Liver (tissue), 9 donors: Measurements from ENCODE around the gene VCX2. TPM values are rescaled to one million over a fixed set of nuclear protein-coding genes. Genes with fewer than 3 reads are reported as not detected.

Source experiments
- DNase-seq: peaks from one replicate; pipeline ENCODE4 v3.0.0-alpha.2; 2017; ENCODE audit warnings: low spot score
- H3K27ac ChIP-seq, 2 donors: one replicate each; pipeline ENCODE4 v1.7.0; 2013; ENCODE audit warnings: inconsistent platforms in 2 of 2, low read length in 2 of 2, control low read depth in 1 of 2, low read depth in 1 of 2, mild to moderate bottlenecking in 1 of 2
- H3K27me3 ChIP-seq, 4 donors: one replicate each; pipeline versions ENCODE4 v1.6.1 to v1.7.0; 2013; ENCODE audit warnings: low read length in 3 of 4, inconsistent platforms in 1 of 4, mild to moderate bottlenecking in 1 of 4, moderate library complexity in 1 of 4; ENCODE audit not compliant: control insufficient read depth in 4 of 4, insufficient read depth in 4 of 4
- H3K36me3 ChIP-seq, 4 donors: one replicate each; pipeline versions ENCODE4 v1.6.1 to v1.7.0; 2013; ENCODE audit warnings: low read length in 3 of 4, mild to moderate bottlenecking in 3 of 4, low read depth in 1 of 4, moderate library complexity in 1 of 4; ENCODE audit not compliant: control insufficient read depth in 4 of 4, insufficient read depth in 3 of 4
- H3K4me1 ChIP-seq, 4 donors: one replicate each; pipeline versions ENCODE4 v1.6.1 to v1.7.0; 2013; ENCODE audit warnings: low read length in 3 of 4, mild to moderate bottlenecking in 3 of 4, moderate library complexity in 1 of 4; ENCODE audit not compliant: control insufficient read depth in 4 of 4, insufficient read depth in 4 of 4
- H3K4me3 ChIP-seq, 3 donors: one replicate each; pipeline versions ENCODE4 v1.6.1 to v1.7.0; 2013; ENCODE audit warnings: low read length in 3 of 3, control low read depth in 1 of 3, low read depth in 1 of 3, mild to moderate bottlenecking in 1 of 3
- H3K9ac ChIP-seq, 2 donors: one replicate each; pipeline ENCODE4 v1.7.0; 2013; ENCODE audit warnings: low read length in 2 of 2, mild to moderate bottlenecking in 2 of 2, moderate library complexity in 2 of 2, control low read depth in 1 of 2, low read depth in 1 of 2
- H3K9me3 ChIP-seq, 4 donors: one replicate each; pipeline versions ENCODE4 v1.6.1 to v1.7.0; 2013; ENCODE audit warnings: low read length in 3 of 4; ENCODE audit not compliant: control insufficient read depth in 4 of 4
- EGR1 ChIP-seq, 2 donors: IDR thresholded peaks; 2 replicates each; pipeline ENCODE4 v1.6.1; 2016 to 2018; ENCODE audit warnings: antibody characterized with exemption in 2 of 2, low read depth in 2 of 2
- FOXA1 ChIP-seq: IDR thresholded peaks from 2 replicates; pipeline ENCODE4 v1.6.1; 2016; ENCODE audit warnings: antibody characterized with exemption
- FOXA2 ChIP-seq: IDR thresholded peaks from 2 replicates; pipeline ENCODE4 v1.6.1; 2016; ENCODE audit warnings: antibody characterized with exemption
- GABPA ChIP-seq, 2 donors: IDR thresholded peaks in 1 of 2; conservative IDR thresholded peaks in 1 of 2; 2 replicates each; pipeline ENCODE4 v1.6.1; 2016; ENCODE audit warnings: antibody characterized with exemption in 2 of 2, mild to moderate bottlenecking in 1 of 2, moderate library complexity in 1 of 2
- HNF4A ChIP-seq, 2 donors: conservative IDR thresholded peaks; 2 replicates each; pipeline ENCODE4 v1.6.1; 2016; ENCODE audit warnings: antibody characterized with exemption in 2 of 2, mild to moderate bottlenecking in 2 of 2
- HNF4G ChIP-seq: IDR thresholded peaks from 2 replicates; pipeline ENCODE4 v1.6.1; 2016; ENCODE audit warnings: antibody characterized with exemption
- JUND ChIP-seq, 2 donors: IDR thresholded peaks; 2 replicates each; pipeline ENCODE4 v1.6.1; 2016; ENCODE audit warnings: antibody characterized with exemption in 2 of 2
- NR2F2 ChIP-seq: IDR thresholded peaks from 2 replicates; pipeline ENCODE4 v1.6.1; 2016; ENCODE audit warnings: antibody characterized with exemption
- RAD21 ChIP-seq, 2 donors: IDR thresholded peaks; 2 replicates each; pipeline ENCODE4 v1.6.1; 2016; ENCODE audit warnings: antibody characterized with exemption in 2 of 2, mild to moderate bottlenecking in 2 of 2
- SP1 ChIP-seq: IDR thresholded peaks from 2 replicates; pipeline ENCODE4 v1.6.1; 2018; ENCODE audit warnings: antibody characterized with exemption, mild to moderate bottlenecking
- TAF1 ChIP-seq: conservative IDR thresholded peaks from 2 replicates; pipeline ENCODE4 v1.6.1; 2016; ENCODE audit warnings: antibody characterized with exemption, mild to moderate bottlenecking
- YY1 ChIP-seq: IDR thresholded peaks from 2 replicates; pipeline ENCODE4 v1.6.1; 2016; ENCODE audit warnings: antibody characterized with exemption, mild to moderate bottlenecking
- WGBS: extraction: QIAGEN DNeasy Blood & Tissue Kit; methylation state at CpG from one replicate; pipeline ENCODE4 v1.1.7; 2013; 5-methylcytosine and 5-hydroxymethylcytosine counted together
- polyA plus RNA-seq, 2 donors: library from polyadenylated mRNA; stranded (reverse) in 1 of 2; unstranded in 1 of 2; fragments of 200-250 nt in 1 of 2; fragments of >200 nt in 1 of 2; fragmentation: Nextera tagmentation in 1 of 2; extraction: Ambion mirVana in 1 of 2; gene quantifications; one replicate each; pipeline versions ENCODE4 v1.2.1 to v1.2.3, GENCODE V29; 2013 to 2015
- total RNA-seq, 2 donors: library from RNA; depleted of rRNA; stranded (reverse); fragments of >200 nt; gene quantifications; one replicate each; pipeline ENCODE4 v1.2.3, GENCODE V29; 2014
- TF ChIP-seq, protein P1 (sequence below): fragments of 150-350 bp; IDR thresholded peaks from 2 replicates; pipeline ENCODE4 v1.5.1; 2017; ENCODE audit warnings: improper control_type of control experiment, low read depth, low read length; ENCODE audit not compliant: missing input control
- TF ChIP-seq, protein P2 (sequence below): IDR thresholded peaks from 2 replicates; pipeline ENCODE4 v1.6.1; 2016; ENCODE audit warnings: antibody characterized with exemption, mild to moderate bottlenecking
- TF ChIP-seq, protein P3 (sequence below): IDR thresholded peaks from 2 replicates; pipeline ENCODE4 v1.6.1; 2016; ENCODE audit warnings: antibody characterized with exemption
- TF ChIP-seq, protein P4 (sequence below): IDR thresholded peaks from 2 replicates; pipeline ENCODE4 v1.6.1; 2016; ENCODE audit warnings: antibody characterized with exemption
- TF ChIP-seq, protein P5 (sequence below): IDR thresholded peaks from 2 replicates; pipeline ENCODE4 v1.6.1; 2016; ENCODE audit warnings: antibody characterized with exemption
- donor health status: healthy.
- donor health status: healthy.
- donor health status: healthy.
- donor health status: healthy.
- donor health status: healthy.

Gene VCX2
- total and polyA plus RNA-seq, 4 donors, result not detected

DNA sequence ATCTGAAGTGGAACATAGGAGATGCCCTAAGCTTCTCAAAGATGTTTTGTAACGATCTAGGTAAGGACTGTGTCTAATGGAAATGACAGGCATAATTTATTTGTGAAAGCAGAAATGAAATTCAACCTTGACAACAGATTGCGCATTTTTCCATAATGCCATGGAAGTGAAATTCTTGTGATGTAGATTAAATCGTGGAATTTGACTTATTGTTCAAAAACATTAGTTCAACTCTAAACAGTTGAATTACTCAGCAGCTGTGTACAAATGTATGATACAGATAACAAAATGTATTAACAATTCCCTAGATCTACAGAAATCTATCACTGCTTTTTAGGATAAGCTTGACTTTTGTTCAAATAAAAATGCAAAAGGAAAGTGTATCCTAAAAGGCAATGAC is 44.4 kb downstream of the VCX2 start:
- TF ChIP-seq, protein P1, sequence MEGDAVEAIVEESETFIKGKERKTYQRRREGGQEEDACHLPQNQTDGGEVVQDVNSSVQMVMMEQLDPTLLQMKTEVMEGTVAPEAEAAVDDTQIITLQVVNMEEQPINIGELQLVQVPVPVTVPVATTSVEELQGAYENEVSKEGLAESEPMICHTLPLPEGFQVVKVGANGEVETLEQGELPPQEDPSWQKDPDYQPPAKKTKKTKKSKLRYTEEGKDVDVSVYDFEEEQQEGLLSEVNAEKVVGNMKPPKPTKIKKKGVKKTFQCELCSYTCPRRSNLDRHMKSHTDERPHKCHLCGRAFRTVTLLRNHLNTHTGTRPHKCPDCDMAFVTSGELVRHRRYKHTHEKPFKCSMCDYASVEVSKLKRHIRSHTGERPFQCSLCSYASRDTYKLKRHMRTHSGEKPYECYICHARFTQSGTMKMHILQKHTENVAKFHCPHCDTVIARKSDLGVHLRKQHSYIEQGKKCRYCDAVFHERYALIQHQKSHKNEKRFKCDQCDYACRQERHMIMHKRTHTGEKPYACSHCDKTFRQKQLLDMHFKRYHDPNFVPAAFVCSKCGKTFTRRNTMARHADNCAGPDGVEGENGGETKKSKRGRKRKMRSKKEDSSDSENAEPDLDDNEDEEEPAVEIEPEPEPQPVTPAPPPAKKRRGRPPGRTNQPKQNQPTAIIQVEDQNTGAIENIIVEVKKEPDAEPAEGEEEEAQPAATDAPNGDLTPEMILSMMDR, result no peak
- TF ChIP-seq RAD21 (IDR thresholded peaks at IDR 0.05) (no peak), SP1 (no peak), EGR1 (IDR thresholded peaks at IDR 0.05; ENCODE audit: low read depth in 2 of 2) (no peak), YY1 (no peak), GABPA (IDR thresholded peaks at IDR 0.05 in 1 of 2, conservative IDR thresholded peaks at IDR 0.05 in 1 of 2) (no peak), HNF4G (no peak), HNF4A (conservative IDR thresholded peaks at IDR 0.05) (no peak), FOXA2 (no peak), FOXA1 (no peak)
- TF ChIP-seq, protein P2, sequence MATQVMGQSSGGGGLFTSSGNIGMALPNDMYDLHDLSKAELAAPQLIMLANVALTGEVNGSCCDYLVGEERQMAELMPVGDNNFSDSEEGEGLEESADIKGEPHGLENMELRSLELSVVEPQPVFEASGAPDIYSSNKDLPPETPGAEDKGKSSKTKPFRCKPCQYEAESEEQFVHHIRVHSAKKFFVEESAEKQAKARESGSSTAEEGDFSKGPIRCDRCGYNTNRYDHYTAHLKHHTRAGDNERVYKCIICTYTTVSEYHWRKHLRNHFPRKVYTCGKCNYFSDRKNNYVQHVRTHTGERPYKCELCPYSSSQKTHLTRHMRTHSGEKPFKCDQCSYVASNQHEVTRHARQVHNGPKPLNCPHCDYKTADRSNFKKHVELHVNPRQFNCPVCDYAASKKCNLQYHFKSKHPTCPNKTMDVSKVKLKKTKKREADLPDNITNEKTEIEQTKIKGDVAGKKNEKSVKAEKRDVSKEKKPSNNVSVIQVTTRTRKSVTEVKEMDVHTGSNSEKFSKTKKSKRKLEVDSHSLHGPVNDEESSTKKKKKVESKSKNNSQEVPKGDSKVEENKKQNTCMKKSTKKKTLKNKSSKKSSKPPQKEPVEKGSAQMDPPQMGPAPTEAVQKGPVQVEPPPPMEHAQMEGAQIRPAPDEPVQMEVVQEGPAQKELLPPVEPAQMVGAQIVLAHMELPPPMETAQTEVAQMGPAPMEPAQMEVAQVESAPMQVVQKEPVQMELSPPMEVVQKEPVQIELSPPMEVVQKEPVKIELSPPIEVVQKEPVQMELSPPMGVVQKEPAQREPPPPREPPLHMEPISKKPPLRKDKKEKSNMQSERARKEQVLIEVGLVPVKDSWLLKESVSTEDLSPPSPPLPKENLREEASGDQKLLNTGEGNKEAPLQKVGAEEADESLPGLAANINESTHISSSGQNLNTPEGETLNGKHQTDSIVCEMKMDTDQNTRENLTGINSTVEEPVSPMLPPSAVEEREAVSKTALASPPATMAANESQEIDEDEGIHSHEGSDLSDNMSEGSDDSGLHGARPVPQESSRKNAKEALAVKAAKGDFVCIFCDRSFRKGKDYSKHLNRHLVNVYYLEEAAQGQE, result no peak
- TF ChIP-seq, protein P3, sequence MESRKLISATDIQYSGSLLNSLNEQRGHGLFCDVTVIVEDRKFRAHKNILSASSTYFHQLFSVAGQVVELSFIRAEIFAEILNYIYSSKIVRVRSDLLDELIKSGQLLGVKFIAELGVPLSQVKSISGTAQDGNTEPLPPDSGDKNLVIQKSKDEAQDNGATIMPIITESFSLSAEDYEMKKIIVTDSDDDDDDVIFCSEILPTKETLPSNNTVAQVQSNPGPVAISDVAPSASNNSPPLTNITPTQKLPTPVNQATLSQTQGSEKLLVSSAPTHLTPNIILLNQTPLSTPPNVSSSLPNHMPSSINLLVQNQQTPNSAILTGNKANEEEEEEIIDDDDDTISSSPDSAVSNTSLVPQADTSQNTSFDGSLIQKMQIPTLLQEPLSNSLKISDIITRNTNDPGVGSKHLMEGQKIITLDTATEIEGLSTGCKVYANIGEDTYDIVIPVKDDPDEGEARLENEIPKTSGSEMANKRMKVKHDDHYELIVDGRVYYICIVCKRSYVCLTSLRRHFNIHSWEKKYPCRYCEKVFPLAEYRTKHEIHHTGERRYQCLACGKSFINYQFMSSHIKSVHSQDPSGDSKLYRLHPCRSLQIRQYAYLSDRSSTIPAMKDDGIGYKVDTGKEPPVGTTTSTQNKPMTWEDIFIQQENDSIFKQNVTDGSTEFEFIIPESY, result no peak
- TF ChIP-seq, protein P4, sequence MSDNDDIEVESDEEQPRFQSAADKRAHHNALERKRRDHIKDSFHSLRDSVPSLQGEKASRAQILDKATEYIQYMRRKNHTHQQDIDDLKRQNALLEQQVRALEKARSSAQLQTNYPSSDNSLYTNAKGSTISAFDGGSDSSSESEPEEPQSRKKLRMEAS, result no peak
- TF ChIP-seq, protein P5, sequence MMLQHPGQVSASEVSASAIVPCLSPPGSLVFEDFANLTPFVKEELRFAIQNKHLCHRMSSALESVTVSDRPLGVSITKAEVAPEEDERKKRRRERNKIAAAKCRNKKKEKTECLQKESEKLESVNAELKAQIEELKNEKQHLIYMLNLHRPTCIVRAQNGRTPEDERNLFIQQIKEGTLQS, result no peak
- 95% methylated on average over 3 of the region's 3 CpGs for WGBS
- Histone ChIP-seq H3K27me3 (no peaks in the 10 kb centered on the region), H3K36me3 (no peaks in the 10 kb centered on the region), H3K27ac (no peak overlapping the region), H3K4me3 (no peak overlapping the region), H3K4me1 (no peaks in the 10 kb centered on the region), H3K9ac (no peak overlapping the region), H3K9me3 (no peaks in the 10 kb centered on the region)
- no peak for DNase-seq

DNA sequence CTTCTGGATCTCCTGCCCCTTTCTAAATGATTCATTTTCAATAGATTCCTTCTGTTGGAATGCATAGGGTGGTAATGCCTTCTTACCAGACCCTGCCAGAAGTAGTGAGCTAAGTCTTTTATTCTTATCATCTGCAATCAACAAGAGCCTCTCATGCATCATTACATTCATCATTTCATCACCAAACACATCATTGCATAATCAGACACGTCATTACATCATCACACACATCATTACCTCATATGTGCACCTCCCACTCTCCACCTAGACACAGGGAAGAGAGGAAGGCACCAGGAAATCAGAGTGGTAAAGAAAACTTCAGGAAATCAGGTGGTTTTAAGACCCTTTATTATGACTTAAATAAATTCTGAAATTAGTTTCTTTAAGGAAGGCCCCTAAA is 45.0 kb downstream of the VCX2 start:
- Histone ChIP-seq H3K9ac (no peak overlapping the region), H3K9me3 (no peaks in the 10 kb centered on the region), H3K36me3 (no peaks in the 10 kb centered on the region), H3K27ac (no peak overlapping the region), H3K4me1 (no peaks in the 10 kb centered on the region), H3K4me3 (no peak overlapping the region), H3K27me3 (no peaks in the 10 kb centered on the region)
- TF ChIP-seq EGR1 (IDR thresholded peaks at IDR 0.05; ENCODE audit: low read depth in 2 of 2) (no peak), JUND (IDR thresholded peaks at IDR 0.05) (no peak), NR2F2 (no peak), FOXA2 (no peak), TAF1 (no peak), SP1 (no peak)
- TF ChIP-seq, protein P1, result no peak
- TF ChIP-seq, protein P4, result no peak
- 79% methylated on average over 1 of the region's 1 CpG for WGBS
- DNase-seq, result no peak
